Stimulated activated CD8-positive, alpha-beta memory T cell treated with anti-CD3 and anti-CD28 coated beads, Interleukin-7, amount 100 ng/mL, for 4 hours (primary cell): ENCODE results near the gene DIP2C.
"Not testable (repeated sequence)": the region's sequence is repeated elsewhere in the genome, so short reads cannot be mapped to it uniquely, and the experiment has no call there.

Experiments
- DNase-seq, 2 donors: peaks; one replicate each; pipeline ENCODE4 v3.0.0-alpha.2; 2020; ENCODE audit warnings: low read depth in 2 of 2

DIP2C gene

GRCh38 chr10:597976-598375 lies 91.5 kb downstream of the DIP2C start:
- no peak for DNase-seq

- no peak for DNase-seq
Measured at GRCh38 chr10:596725-597345, 92.6 kb downstream of the DIP2C start.

DNA sequence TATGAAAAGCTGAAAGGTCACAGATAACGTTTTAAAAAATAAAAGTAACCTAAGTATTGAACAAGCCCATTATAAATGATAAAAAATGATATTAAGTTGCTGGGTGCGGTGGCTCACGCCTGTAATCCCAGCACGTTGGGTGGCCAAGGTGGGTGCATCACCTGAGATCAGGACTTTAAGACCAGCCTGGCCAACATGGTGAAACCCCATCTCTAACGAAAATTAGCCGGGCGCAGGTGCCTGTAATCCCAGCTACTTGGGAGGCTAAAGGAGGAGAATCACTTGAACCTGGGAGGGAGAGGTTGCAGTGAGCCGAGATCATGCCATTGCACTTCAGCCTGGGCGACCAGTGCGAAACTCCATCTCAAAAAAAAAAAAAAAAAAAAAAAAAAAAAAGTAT lies 93.3 kb downstream of the DIP2C start:
- DNase-seq: not testable (repeated sequence)

GRCh38 chr10:595473-595872 lies 94.0 kb downstream of the DIP2C start:
- DNase-seq: no peak

DNA sequence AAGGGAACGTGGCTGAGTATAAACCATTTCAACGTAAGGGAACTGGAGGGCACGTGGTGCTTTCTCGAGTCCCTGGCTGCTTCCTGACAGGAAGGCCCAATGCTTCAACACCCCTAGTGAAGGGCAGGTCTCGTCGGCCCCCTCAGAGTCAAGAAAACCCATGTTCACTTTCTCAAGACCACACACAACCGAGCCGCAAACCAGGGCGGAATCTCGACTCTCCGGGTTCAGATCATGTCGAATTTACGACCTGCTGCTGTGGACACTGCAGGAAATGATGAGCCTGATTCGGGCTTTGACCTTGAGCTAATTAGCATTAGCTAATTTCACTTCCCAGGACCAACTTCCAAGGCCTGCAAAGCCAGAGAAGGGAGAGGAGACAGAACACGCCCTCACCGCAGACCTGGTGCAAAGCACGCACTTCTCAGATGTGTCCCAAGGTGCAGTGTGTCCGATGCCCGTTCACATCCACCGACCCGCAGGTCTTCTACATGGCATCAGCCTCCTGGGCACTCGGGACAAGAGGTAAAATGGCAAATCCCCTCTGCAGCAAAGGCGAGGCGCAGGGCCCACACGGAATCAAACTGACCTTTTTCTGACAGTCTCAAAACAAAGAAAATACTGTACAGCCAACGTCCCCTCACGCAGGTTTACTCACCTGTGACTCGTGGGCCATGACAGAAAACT lies 94.7 kb downstream of the DIP2C start:
- no peak for DNase-seq

DNA sequence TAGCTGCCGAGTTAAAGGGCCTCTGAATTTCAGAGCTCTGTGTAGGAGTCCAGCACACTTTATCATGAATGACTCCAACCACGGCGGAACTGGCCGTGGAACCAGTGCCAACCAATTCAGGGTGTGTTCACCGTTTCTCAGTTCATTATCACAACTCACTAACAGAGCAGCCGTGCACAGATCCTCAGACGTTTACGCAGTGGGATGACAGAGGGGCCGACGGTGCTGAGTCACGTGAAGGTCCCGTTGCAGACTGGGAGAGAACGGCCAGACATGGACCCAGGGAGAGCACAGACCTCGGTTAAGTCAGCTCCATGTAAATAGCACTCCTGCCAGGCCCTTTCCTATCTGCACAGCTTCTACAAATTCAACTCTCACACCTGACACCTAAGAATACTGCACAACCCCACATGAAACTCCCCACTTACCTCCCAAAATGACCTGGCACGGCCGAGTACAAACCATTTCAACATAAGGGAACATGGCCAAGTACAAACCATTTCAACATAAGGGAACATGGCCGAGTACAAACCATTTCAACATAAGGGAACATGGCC lies 95.5 kb downstream of the DIP2C start:
- DNase-seq: no peak

- no peak for DNase-seq
Measured at GRCh38 chr10:593421-593820, 96.0 kb downstream of the DIP2C start.

GRCh38 chr10:593016-593415 lies 96.5 kb downstream of the DIP2C start:
- DNase-seq: no peak

GRCh38 chr10:591646-592045 lies 97.8 kb downstream of the DIP2C start:
- DNase-seq: no peak

DNA sequence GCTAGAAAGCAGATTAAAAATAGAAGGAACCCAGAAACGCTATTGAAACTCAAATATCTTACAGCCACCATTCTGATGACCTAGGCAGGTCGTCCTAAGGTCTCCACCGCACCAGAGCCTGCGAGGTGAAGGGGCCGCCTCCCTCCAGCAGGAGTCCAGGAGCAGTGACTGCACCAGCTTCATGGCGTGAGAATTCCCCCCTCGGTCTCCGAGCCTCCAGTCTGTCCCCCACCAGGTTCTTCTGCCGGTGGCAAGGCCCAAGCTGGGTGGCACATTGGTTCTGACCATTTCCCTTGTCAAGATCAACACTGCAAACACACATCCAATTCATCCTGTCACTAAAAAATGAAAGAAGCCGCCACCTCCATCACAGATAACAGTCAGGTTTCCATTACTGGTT lies 98.7 kb downstream of the DIP2C start:
- DNase-seq: no peak

GRCh38 chr10:589961-590680 lies 99.3 kb downstream of the DIP2C start:
- no peak for DNase-seq

DNA sequence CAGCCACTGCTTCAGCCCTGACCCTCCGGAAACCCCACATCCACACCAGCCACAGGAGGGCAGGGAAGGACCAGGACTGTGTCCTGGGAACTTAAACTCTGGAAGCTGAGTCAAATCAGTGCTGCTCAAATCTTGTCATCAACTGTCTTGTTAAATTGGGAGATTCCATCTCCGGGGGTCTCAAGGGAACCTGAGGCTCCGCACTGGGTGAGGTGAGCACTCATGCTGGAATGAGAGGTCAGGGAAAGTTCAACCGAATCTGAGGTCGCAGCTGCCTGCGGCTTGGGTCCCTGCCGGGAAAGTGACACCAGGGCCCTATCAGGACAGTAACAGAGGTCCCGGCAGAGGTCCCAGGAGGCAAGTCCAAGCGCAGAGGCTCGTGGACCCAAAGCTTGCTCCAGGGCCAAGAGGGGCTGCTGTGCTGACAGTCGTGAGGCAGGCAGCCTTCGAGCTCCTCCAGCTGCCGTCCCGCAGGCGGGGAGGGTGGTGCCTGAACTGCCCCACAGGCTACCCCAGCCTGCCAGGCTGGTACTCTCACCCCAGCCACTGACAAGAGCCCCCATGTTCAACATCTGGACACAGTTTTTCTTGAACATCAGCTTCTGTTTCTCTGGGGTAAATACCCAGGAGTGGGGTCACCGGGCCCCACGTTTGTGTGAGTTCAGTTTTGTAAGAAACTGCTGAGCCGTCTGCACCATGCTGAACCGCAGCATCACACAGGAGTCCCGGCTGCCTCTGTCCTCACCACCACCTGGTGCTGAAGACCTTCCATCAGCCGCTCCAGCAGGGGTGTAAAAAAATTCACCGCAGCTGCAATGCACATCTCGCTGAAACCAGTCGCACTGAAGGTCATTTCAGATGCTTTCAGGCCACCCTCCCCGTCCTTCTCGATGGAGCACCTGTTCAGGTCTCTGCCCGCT lies 101.0 kb downstream of the DIP2C start:
- no peak for DNase-seq

DNA sequence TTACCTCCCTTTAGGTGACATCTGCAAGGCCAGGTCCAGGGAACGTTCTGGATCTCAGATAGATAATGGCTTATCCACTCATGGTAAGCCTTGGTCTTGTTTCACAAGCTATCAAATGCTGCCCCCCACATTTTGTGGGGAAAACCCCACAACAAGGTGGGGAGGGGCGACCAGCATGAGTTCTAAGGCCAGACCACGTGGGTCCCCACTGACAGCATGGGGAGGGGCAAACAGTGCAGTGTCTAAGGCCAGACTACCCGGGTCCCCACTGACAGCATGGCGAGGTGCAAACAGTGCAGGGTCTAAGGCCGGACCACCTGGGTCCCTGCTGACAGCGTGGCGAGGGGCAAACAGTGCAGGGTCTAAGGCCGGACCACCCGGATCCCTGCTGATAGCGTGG lies 102.8 kb downstream of the DIP2C start:
- no peak for DNase-seq

- no peak for DNase-seq
Measured at GRCh38 chr10:586151-586550, 103.3 kb downstream of the DIP2C start.

GRCh38 chr10:585502-585901 lies 104.0 kb downstream of the DIP2C start:
- DNase-seq: no peak

DNA sequence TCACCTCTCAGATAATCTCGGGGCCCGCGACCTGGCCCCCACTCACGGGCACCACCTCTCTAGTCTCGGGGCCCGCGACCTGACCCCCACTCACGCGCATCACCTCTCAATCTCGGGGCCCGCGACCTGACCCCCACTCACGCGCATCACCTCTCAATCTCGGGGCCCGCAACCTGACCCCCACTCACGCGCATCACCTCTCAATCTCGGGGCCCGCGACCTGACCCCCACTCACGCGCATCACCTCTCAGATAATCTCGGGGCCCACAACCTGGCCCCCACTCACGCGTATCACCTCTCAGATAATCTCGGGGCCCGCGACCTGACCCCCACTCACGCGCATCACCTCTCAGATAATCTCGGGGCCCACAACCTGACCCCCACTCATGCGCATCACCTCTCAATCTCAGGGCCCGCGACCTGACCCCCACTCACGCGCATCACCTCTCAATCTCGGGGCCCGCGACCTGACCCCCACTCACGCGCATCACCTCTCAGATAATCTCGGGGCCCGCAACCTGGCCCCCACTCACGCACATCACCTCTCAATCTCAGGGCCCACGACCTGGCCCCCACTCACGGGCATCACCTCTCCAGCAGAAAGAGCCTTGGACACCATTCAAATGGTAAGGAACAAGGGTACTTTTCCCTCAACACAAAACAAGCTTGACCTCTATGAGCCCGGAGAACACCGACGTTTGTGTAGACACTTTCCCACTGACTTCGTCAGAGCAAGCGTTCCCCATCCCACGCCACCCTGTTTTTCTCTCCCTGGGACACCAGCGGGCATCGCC lies 104.8 kb downstream of the DIP2C start:
- DNase-seq: not testable (repeated sequence)

- no peak for DNase-seq
Measured at GRCh38 chr10:583433-583832, 106.0 kb downstream of the DIP2C start.

DNA sequence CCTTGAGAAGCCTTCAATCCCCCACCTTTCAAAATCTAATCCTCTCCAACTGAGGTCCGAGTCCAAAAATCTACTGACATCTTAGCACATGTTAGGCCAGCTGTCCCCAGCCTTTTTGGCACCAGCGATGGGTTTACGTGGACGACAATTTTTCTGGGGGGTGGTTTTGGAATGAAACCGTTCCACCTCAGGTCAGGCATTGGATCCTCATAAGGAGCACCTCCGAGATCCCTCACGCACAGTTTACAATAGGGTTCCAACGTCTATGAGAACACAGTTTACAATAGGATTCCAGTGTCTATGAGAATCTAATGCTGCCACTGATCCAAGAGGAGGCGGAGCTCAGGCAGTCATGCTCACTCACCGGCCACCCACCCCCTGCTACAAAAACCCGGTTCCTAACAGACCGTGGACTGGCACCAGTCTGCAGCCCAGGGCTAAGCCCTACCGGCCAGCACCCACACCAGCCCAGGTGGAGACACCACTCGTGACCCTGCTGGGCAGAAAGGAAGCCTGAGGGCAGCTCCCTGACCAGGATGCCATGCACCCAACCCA lies 107.6 kb downstream of the DIP2C start:
- no peak for DNase-seq

- no peak for DNase-seq
Measured at GRCh38 chr10:580778-581177, 108.7 kb downstream of the DIP2C start.

- no peak for DNase-seq
Measured at GRCh38 chr10:576130-576465, 113.4 kb downstream of the DIP2C start.
